ENCODE data around the gene NTHL1.

NTHL1 gene

GRCh38 chr16:2047330-2048115, at the start of gene NTHL1, which contains the start of gene TSC2:
NTHL1 (minus strand) TSS chr16:2047834; CDS start chr16:2047823, 11 bp downstream.
TSC2 (plus strand) TSS chr16:2047985; CDS start chr16:2048616, 631 bp downstream.
- peak; percentile 93 for DNase-seq

DNA sequence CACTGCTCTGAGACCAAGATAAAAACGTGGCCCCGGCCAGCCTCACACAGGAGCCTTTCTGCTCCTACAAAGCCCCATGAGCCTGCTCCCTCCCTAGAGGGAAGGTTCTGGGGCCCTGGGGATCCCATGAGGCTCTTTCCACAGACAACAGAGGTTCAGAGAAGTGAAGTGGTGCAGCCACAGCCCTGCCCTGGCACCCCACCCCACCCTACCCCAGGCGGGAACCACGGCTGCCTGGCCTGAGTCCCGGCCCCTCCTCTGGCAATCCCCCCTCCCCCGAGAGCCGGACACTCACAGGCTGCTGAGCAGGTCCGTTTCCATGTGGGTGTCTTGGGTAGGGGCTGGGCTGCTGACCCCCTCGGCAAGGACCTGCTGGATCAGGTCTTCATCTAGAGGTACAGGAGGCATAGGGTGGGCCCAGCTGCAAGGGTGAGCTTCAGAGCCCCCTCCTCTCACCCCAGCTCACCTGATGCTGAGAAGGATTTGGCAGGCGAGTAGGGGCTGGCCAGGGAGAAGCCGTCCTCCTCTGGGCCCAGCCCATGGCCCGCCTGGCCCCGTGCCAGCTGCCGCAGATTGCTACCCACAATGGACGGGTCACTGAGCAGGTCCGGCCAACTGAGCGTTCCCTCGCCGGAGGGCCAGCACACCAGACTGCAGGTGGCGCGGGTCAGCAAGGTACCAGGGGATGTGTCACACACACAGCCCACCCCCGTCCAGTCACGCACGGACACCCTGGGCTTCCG, 49.4 kb upstream of the NTHL1 start:
- no peak for DNase-seq

DNA sequence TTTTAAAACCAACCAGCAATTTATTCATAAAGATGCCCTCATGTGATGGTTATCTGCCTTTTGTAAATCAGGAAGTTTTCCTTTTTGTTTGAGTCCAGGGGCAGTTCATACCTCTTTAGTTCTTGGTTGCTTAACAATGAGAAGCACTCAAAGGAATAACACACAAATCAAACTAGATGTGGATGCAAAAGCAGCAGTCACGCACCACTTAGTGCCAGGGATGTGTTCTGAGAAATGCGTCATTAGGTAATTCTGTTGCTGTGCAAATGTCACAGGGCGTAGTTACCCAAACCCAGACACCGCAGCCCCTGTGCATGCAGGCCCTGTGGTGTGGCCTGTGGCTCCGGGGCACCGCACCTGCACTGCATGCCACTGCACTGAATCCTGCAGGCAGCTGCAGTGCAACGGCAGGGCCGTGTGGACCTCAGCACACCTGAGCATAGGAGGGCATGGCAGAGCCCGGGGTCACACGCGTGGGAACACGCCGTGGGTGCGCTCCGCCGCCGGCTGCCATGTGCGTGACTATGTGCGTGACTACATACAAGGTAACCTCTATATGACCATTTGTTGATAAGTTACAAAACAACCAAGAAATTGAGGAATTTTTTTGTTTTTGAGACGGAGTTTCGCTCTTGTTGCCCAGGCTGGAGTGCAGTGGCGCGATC, 48.4 kb upstream of the NTHL1 start:
- DNase-seq: no peak

DNA sequence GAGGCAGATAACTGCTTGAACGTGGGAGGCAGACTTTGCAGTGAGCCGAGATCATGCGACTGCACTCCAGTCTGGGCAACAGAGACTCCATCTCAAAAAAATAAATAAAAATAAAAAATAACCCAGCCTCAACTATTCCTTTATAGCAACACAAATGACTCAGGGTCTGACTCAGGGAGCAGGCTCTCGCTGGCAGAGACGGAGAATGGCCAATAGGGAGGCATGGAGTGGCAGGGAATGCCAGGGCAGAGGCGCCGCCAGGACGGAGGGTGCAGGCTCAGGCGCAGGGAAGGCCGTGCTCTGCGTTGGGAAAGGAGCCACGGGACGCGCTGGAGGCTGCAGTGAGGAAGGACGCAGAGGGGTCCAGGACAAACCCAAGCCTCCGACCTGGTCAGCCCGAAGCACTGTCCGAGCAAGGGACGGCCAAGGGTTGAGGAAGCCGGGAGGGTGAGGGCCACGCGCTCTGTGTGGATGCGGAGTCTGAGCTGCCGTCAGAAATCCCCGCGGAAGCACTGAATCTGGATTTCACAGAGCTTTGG, 47.8 kb upstream of the NTHL1 start:
- no peak for DNase-seq

DNA sequence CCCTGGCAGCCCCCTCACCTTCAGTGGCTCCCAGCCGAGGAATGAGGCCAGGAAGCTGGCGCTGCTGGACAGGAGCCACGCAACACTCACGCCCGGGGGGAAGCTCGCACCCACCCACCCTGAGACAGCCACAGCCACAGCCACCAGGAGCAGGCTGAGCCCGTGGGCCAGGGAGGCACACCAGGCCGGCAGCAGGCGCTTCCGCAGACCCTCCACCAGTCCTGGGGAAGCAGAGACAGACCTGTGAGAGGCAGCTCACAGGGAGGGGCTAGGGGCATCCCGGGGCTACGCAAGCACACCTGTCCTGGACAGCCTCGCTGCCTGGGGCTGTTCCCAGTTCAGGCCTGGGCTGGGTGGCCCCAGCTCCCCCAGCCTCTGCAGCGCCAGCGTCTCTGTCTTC, 46.2 kb upstream of the NTHL1 start:
- DNase-seq: no peak

GRCh38 chr16:2092866-2093265, 45.2 kb upstream of the NTHL1 start:
- no peak for DNase-seq

- DNase-seq: no peak
Observed at GRCh38 chr16:2092256-2092620, 44.6 kb upstream of the NTHL1 start.

DNA sequence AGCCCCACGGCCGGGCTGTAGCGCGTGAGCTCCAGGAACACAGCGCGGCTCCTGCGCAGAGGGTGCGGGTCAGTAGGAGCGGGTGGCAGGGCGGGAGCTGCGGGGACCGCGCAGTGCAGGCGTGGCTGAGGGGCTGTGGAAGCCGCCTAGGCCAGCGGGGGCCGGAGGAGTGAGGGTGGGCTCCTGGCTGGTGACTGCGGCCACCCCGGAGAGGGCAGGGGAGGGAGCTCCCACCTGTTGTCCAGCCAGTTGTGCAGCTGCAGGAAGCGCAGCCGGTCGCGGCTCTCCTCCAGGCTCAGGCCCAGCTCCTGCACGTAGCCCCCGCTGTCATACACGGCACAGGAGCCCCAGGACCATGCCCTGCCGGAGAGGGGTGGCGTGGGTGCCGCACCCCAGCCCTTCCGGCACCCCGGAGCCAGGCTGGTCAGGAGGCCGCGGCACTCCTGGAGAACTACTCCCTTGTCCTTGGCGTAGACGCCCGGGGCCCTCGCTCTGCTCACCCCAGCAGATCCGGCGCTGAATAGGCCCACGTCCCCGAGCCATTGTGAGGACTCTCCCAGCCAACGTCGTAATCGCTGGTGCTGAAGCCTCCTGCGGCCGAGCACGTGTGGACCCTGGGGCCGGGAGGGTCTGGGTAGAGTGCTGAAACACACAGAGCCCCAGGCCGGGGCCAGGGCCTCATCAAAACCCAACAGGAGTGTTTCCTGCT, 44.1 kb upstream of the NTHL1 start:
- DNase-seq: no peak

GRCh38 chr16:2090777-2091546, 43.3 kb upstream of the NTHL1 start:
- DNase-seq: no peak

DNA sequence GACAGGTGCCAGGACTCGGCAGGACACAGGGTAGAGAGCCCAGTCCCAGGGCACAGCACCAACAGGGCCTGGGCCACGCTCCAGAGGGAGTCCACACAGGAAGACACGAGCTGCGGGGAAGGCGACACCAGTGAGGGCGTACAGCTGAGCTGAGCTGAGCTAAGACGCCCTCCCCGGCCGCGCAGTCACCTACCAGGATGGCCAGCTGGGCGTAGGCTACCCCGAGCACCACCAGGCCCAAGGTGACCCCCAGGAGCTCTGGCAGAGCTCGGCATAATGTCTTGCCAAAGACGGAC, 42.8 kb upstream of the NTHL1 start:
- no peak for DNase-seq

DNA sequence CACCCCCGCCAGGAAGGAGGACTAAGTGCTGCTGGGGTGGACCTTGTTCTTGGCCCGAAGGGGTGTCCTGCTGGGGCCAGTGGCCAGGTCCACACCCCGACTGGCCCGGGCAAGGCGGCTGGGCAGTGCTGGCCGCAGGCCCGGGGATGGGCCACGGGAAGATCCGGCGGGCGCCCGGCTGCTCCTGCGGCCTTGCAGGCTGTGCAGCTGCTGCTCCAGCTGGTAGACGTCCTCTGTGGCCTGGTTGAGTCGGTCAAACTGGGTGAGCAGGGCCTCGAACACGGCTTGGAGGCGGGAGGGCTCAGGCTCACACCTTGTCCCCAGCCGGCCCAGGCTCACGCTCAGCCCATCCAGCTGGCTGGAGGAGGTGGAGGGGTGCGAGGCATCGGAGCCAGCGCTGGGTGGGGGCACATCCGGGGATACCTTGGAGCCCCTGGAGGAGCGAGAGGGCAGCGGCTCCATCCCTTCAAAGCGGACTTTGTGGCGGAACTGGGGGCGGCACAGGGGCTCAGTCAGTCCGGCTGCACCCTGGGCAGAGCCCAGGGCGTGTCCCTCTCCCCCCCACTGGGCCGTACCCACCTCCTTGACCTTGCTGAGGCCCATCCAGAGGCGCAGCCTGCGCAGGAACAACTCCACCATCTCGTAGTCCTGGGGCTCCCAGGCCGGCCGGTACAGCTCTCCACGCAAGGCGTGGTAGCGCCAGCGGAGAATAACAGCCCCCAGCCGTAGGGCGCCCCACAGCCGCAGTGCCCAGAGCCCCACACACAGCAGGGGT, 42.3 kb upstream of the NTHL1 start:
- DNase-seq: no peak

- DNase-seq: no peak
Observed at GRCh38 chr16:2088759-2089358, 41.2 kb upstream of the NTHL1 start.

GRCh38 chr16:2087748-2088631, 40.4 kb upstream of the NTHL1 start:
- no peak for DNase-seq

GRCh38 chr16:2086812-2087747, 39.4 kb upstream of the NTHL1 start:
- DNase-seq: no peak

- no peak for DNase-seq
Observed at GRCh38 chr16:2086106-2086742, 38.6 kb upstream of the NTHL1 start.

GRCh38 chr16:2085669-2086068, 38.0 kb upstream of the NTHL1 start:
- no peak for DNase-seq

- DNase-seq: no peak
Observed at GRCh38 chr16:2084895-2085625, 37.4 kb upstream of the NTHL1 start.
